Ectodermal cell (in vitro differentiated cells): ENCODE measurements around the gene PXMP2.
"Not testable (repeated sequence)": the region's sequence is repeated elsewhere in the genome, so short reads cannot be mapped to it uniquely, and the experiment has no call there.

Source experiments
- H3K27ac ChIP-seq: 2 replicates; pipeline ENCODE4 v1.7.0; 2013; ENCODE audit warnings: mild to moderate bottlenecking, low read depth, low read length; ENCODE audit not compliant: insufficient read depth, poor library complexity, severe bottlenecking
- H3K27me3 ChIP-seq: 2 replicates; pipeline ENCODE4 v1.7.0; 2013; ENCODE audit warnings: mild to moderate bottlenecking, low read length; ENCODE audit not compliant: insufficient read depth, control insufficient read depth, poor library complexity, severe bottlenecking
- H3K36me3 ChIP-seq: one replicate; pipeline ENCODE4 v1.7.0; 2013; ENCODE audit warnings: low read length; ENCODE audit not compliant: control insufficient read depth, insufficient read depth
- H3K4me1 ChIP-seq: one replicate; pipeline ENCODE4 v1.7.0; 2013; ENCODE audit warnings: low read length; ENCODE audit not compliant: control insufficient read depth, insufficient read depth
- H3K4me3 ChIP-seq: 2 replicates; pipeline ENCODE4 v1.7.0; 2013; ENCODE audit warnings: low read depth, low read length, control low read depth; ENCODE audit not compliant: insufficient read depth
- H3K9me3 ChIP-seq: 2 replicates; pipeline ENCODE4 v1.7.0; 2013; ENCODE audit warnings: mild to moderate bottlenecking, low read length, moderate library complexity; ENCODE audit not compliant: control insufficient read depth
- WGBS, 2 experiments: methylation state at CpG; one replicate each; pipeline ENCODE4 v1.1.7; 2013; ENCODE audit warnings: missing lambda C conversion rate in 2 of 2; 5-methylcytosine and 5-hydroxymethylcytosine counted together

The PXMP2 gene

GRCh38 chr12:132747395-132747794 lies 60.0 kb downstream of the PXMP2 start:
- no peaks in the 10 kb centered on the region for H3K27me3 ChIP-seq
- 95 to 96% methylated on average over 11 of the region's 11 CpGs for WGBS, 2 experiments
- no peak overlapping the region for H3K27ac ChIP-seq
- no peak overlapping the region for H3K4me3 ChIP-seq
- no peaks in the 10 kb centered on the region for H3K9me3 ChIP-seq
- peaks cover 72% of the 10 kb centered on the region for H3K36me3 ChIP-seq
- no peaks in the 10 kb centered on the region for H3K4me1 ChIP-seq

DNA sequence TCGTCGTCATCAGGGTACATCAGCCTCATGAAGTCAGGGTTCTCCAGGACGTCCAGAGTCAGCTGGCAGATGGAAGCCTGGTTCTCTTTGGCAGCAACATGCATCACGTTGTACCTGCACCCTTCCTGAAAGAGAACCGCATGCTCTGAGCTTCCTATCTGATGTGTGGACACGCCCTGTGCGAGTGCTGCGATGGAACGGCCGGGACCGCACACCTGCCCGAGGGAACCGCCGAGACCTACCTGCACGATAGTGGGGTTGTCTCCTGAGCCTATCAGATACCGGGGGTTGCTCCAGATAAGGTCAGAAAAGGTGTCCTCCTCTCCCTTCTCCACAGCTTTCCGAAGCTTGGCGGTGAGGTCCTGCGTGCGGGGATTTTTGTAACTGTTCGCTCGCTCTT lies 60.5 kb downstream of the PXMP2 start:
- whole genome bisulfite sequencing, 2 experiments = 96 to 97% methylated on average over 22 of the region's 22 CpGs
- no peak overlapping the region for H3K4me3 ChIP-seq
- H3K9me3 ChIP-seq = no peaks in the 10 kb centered on the region
- H3K4me1 ChIP-seq = no peaks in the 10 kb centered on the region
- H3K27me3 ChIP-seq = no peaks in the 10 kb centered on the region
- peaks cover 71% of the 10 kb centered on the region for H3K36me3 ChIP-seq
- no peak overlapping the region for H3K27ac ChIP-seq

GRCh38 chr12:132748319-132748718 lies 60.9 kb downstream of the PXMP2 start:
- H3K36me3 ChIP-seq = peaks cover 72% of the 10 kb centered on the region
- H3K27me3 ChIP-seq = no peaks in the 10 kb centered on the region
- H3K9me3 ChIP-seq = no peaks in the 10 kb centered on the region
- H3K4me1 ChIP-seq = no peaks in the 10 kb centered on the region
- 90% methylated on average over 10 of the region's 10 CpGs for WGBS, 2 experiments
- no peak overlapping the region for H3K27ac ChIP-seq
- no peak overlapping the region for H3K4me3 ChIP-seq

DNA sequence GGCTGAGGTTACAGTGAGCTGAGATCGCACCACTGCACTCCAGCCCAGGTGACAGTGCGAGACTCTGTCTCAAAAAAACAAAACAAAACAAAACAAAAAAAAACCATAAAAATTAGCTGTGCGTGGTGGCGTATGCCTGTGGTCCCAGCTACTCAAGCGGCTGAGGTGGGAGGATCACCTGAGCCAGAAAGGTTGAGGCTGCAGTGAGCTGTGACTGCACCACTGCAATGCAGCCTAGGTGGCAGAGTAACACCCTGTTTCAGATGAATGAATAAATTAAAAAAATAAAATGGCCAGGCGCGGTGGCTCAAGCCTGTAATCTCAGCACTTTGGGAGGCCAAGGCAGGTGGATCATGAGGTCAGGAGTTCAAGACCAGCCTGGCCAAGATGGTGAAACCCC lies 66.3 kb downstream of the PXMP2 start:
- not testable (repeated sequence) for H3K9me3 ChIP-seq, H3K4me3 ChIP-seq, H3K27ac ChIP-seq, H3K27me3 ChIP-seq, H3K4me1 ChIP-seq
- H3K36me3 ChIP-seq = peaks cover 49% of the 10 kb centered on the region
- WGBS, 2 experiments = 89 to 93% methylated on average over 7 of the region's 7 CpGs

GRCh38 chr12:132754160-132754932 lies 67.0 kb downstream of the PXMP2 start:
- 94 to 95% methylated on average over 14 of the region's 14 CpGs for WGBS, 2 experiments
- Histone ChIP-seq H3K4me3 (no peak overlapping the region), H3K4me1 (no peaks in the 10 kb centered on the region), H3K9me3 (no peaks in the 10 kb centered on the region), H3K36me3 (peaks cover 49% of the 10 kb centered on the region), H3K27me3 (no peaks in the 10 kb centered on the region), H3K27ac (no peak overlapping the region)
